B cell (primary cell): ENCODE measurements around the gene NR6A1. TPM values are rescaled to one million over a fixed set of nuclear protein-coding genes. Genes with fewer than 3 reads are reported as not detected.

Experiments used
- ATAC-seq: fragments of 200-7000 bp; cut with Tn5 transposase; one replicate; pipeline ENCODE4 v1.10.0; 2021; ENCODE audit warnings: low read depth, mild to moderate bottlenecking, moderate number of reproducible peaks, moderate library complexity
- CTCF ChIA-PET: fragments of 350-600 bp; sonication (Branson Sonifier 250); formaldehyde crosslinking; loops from one replicate; lab custom pipeline; 2021; ENCODE audit warnings: antibody characterized with exemption, inconsistent platforms; lab: Charles Lee
- POLR2A ChIA-PET: fragments of 350-600 bp; sonication (Branson Sonifier 250); formaldehyde crosslinking; loops from one replicate; lab custom pipeline; 2021; ENCODE audit warnings: antibody characterized with exemption; lab: Charles Lee
- DNase-seq: peaks from one replicate; pipeline ENCODE4 v3.0.0; 2013
- H2AFZ ChIP-seq: 2 replicates; pipeline ENCODE4 v1.6.1; 2012; ENCODE audit warnings: mild to moderate bottlenecking, low read depth, low read length; ENCODE audit not compliant: insufficient read depth, poor library complexity, severe bottlenecking
- H3K27ac ChIP-seq, 2 donors: 1 replicate in 1 of 2; 2 replicates in 1 of 2; pipeline ENCODE4 v1.5.1; 2012 to 2013; ENCODE audit warnings: low read length in 2 of 2, mild to moderate bottlenecking in 2 of 2, moderate library complexity in 1 of 2
- H3K27me3 ChIP-seq, 4 experiments: fragments of 200-600 bp in 1 of 4; sonication (generic) in 1 of 4; replicated peaks in 1 of 4; 1 replicate in 2 of 4; 2 replicates in 2 of 4; pipeline versions ENCODE4 v1.6.1 to v1.7.0; 2013 to 2016; ENCODE audit warnings: low read length in 3 of 4, mild to moderate bottlenecking in 2 of 4, mixed read lengths in 1 of 4, moderate library complexity in 1 of 4; ENCODE audit not compliant: insufficient read depth in 4 of 4, control insufficient read depth in 3 of 4; ENCODE audit errors: control extremely low read depth in 1 of 4
- H3K36me3 ChIP-seq, 2 experiments: replicated peaks in 1 of 2; 1 replicate in 1 of 2; 2 replicates in 1 of 2; pipeline versions ENCODE4 v1.6.1 to v1.7.1; 2013; ENCODE audit warnings: low read length in 1 of 2; ENCODE audit not compliant: insufficient read depth in 2 of 2, control insufficient read depth in 1 of 2; ENCODE audit errors: control extremely low read depth in 1 of 2, extremely low read depth in 1 of 2
- H3K4me1 ChIP-seq, 2 donors: fragments of 200-600 bp in 1 of 2; sonication (generic) in 1 of 2; 1 replicate in 1 of 2; 2 replicates in 1 of 2; pipeline versions ENCODE4 v1.5.1 to v1.6.1; 2013 to 2017; ENCODE audit warnings: low read length in 2 of 2; ENCODE audit not compliant: control insufficient read depth in 2 of 2, insufficient read depth in 2 of 2
- H3K4me2 ChIP-seq: replicated peaks from 2 replicates; pipeline ENCODE3; 2012; ENCODE audit warnings: mild to moderate bottlenecking, low read depth, low read length; ENCODE audit not compliant: poor library complexity, severe bottlenecking
- H3K4me3 ChIP-seq, 5 experiments: fragments of 200-600 bp in 1 of 5; sonication (generic) in 1 of 5; 1 replicate in 3 of 5; 2 replicates in 2 of 5; pipeline versions ENCODE4 v1.5.1 to v1.7.0; 2011 to 2016; ENCODE audit warnings: low read length in 4 of 5, mild to moderate bottlenecking in 4 of 5, low read depth in 2 of 5, control low read depth in 1 of 5, moderate library complexity in 1 of 5; ENCODE audit not compliant: insufficient read depth in 1 of 5; ENCODE audit errors: control extremely low read depth in 1 of 5, extremely low read depth in 1 of 5
- H3K79me2 ChIP-seq: fragments of 200-600 bp; sonication (generic); one replicate; pipeline ENCODE4 v1.6.0; 2016; ENCODE audit warnings: low read length; ENCODE audit not compliant: control insufficient read depth, insufficient read depth
- H3K9ac ChIP-seq: fragments of 200-600 bp; sonication (generic); 2 replicates; pipeline ENCODE4 v1.6.1; 2017; ENCODE audit warnings: mild to moderate bottlenecking, low read length, moderate library complexity
- H3K9me3 ChIP-seq, 3 donors: one replicate each; pipeline versions ENCODE4 v1.6.1 to v1.7.1; 2013; ENCODE audit warnings: low read length in 2 of 3; ENCODE audit not compliant: control insufficient read depth in 2 of 3, insufficient read depth in 1 of 3; ENCODE audit errors: control extremely low read depth in 1 of 3
- H4K20me1 ChIP-seq: 2 replicates; pipeline ENCODE4 v1.6.0; 2012; ENCODE audit warnings: mild to moderate bottlenecking, low read length; ENCODE audit not compliant: insufficient read depth, control insufficient read depth, poor library complexity, severe bottlenecking
- H3K27ac Mint-ChIP-seq: one replicate; pipeline ENCODE4 v1.8.0; 2021; ENCODE audit warnings: mixed read lengths
- H3K27me3 Mint-ChIP-seq: one replicate; pipeline ENCODE4 v1.8.0; 2021; ENCODE audit warnings: mixed read lengths
- H3K4me1 Mint-ChIP-seq: one replicate; pipeline ENCODE4 v1.8.0; 2021; ENCODE audit warnings: mixed read lengths
- H3K4me3 Mint-ChIP-seq: one replicate; pipeline ENCODE4 v1.8.0; 2021; ENCODE audit warnings: mixed read lengths
- H3K9me3 Mint-ChIP-seq: one replicate; pipeline ENCODE4 v1.8.0; 2022; ENCODE audit warnings: mixed read lengths; ENCODE audit not compliant: insufficient read depth
- CTCF ChIP-seq: fragments of 200-600 bp; IDR thresholded peaks from one replicate; pipeline ENCODE4 v1.8.0; 2022; ENCODE audit warnings: antibody characterized with exemption, mild to moderate bottlenecking
- EZH2 ChIP-seq: IDR thresholded peaks from 2 replicates; pipeline ENCODE4 v1.6.1; 2012; ENCODE audit warnings: borderline replicate concordance, low read depth, mild to moderate bottlenecking, moderate library complexity, low read length; ENCODE audit not compliant: insufficient read depth, poor library complexity, severe bottlenecking
- WGBS: methylation state at CpG from one replicate; pipeline ENCODE4 v1.1.5; 2013; ENCODE audit warnings: missing lambda C conversion rate; ENCODE audit not compliant: insufficient coverage; 5-methylcytosine and 5-hydroxymethylcytosine counted together
- intact Hi-C: fragments of 100-400 bp; cut with micrococcal nuclease; formaldehyde crosslinking; loops from one replicate; pipeline ENCODE4 v1.10.0; 2022
- polyA plus RNA-seq: library from polyadenylated mRNA; depleted of rRNA; stranded (reverse); fragments of >200 nt; gene quantifications from 2 replicates; pipeline ENCODE4 v1.2.3, GENCODE V29; 2012
- total RNA-seq, 2 donors: library from RNA; stranded (reverse); fragments of 120-200 nt in 1 of 2; gene quantifications; 1 replicate in 1 of 2; 2 replicates in 1 of 2; pipeline versions ENCODE4 v1.2.3 to v1.2.4, GENCODE V29; 2013 to 2022

The NR6A1 gene
- total and polyA plus RNA-seq, 2 donors (not counting 1 experiment from before 2014, with no cell fraction given) = 0.09 to 0.67 TPM

- Histone ChIP-seq H3K4me2 (no peak overlapping the region), H3K9ac (no peak overlapping the region), H3K27ac (no peak overlapping the region), H3K9me3 (no peaks in the 10 kb centered on the region), H3K4me3 (no peak overlapping the region), H2AFZ (no peak overlapping the region), H3K27me3 (no peaks in the 10 kb centered on the region), H3K79me2 (no peaks in the 10 kb centered on the region), H3K4me1 (no peaks in the 10 kb centered on the region), H4K20me1 (no peaks in the 10 kb centered on the region), H3K36me3 (peaks cover 0 to 3% of the 10 kb centered on the region in 2 experiments)
- Mint-ChIP-seq H3K9me3 (no peaks in the 10 kb centered on the region), H3K4me1 (no peaks in the 10 kb centered on the region), H3K27ac (no peak overlapping the region), H3K4me3 (no peak overlapping the region), H3K27me3 (no peaks in the 10 kb centered on the region)
- DNase-seq (no peak), ATAC-seq (no peak)
- no CpG with 5 or more reads among the region's 1 CpG for WGBS
- no peak for TF ChIP-seq EZH2
- TF ChIP-seq CTCF = no peak
- intact Hi-C loops = no loop called here
- POLR2A ChIA-PET = interaction anchor here (0.7 kb wide), 1 partner anchor 692 kb away, joined by 3 read pairs; no protein-coding TSS in a partner anchor
- CTCF ChIA-PET = interaction anchor here (0.7 to 1.1 kb wide), 2 partner anchors 10 to 29 kb away, joined by 3 read pairs; no protein-coding TSS in a partner anchor
These were observed 91.1 kb downstream of the NR6A1 start for GRCh38 chr9:124680049-124680448.

- ATAC-seq (no peak), DNase-seq (no peak)
- ChIA-PET CTCF (interaction anchor here (1.9 kb wide), 1 partner anchor 59 kb away, joined by 5 read pairs; no protein-coding TSS in a partner anchor), POLR2A (no interaction called here)
- Histone ChIP-seq H3K27me3 (no peaks in the 10 kb centered on the region), H3K36me3 (peaks cover 0 to 3% of the 10 kb centered on the region in 2 experiments), H3K4me1 (no peaks in the 10 kb centered on the region), H3K4me3 (no peak overlapping the region), H4K20me1 (no peaks in the 10 kb centered on the region), H3K9me3 (no peaks in the 10 kb centered on the region), H3K27ac (no peak overlapping the region), H3K4me2 (no peak overlapping the region), H3K79me2 (no peaks in the 10 kb centered on the region), H3K9ac (no peak overlapping the region), H2AFZ (no peak overlapping the region)
- Mint-ChIP-seq H3K9me3 (no peaks in the 10 kb centered on the region), H3K27ac (no peak overlapping the region), H3K4me3 (no peak overlapping the region), H3K27me3 (no peaks in the 10 kb centered on the region), H3K4me1 (no peaks in the 10 kb centered on the region)
- intact Hi-C loops = no loop called here
- WGBS = no CpG with 5 or more reads among the region's 2 CpGs
- TF ChIP-seq EZH2 (no peak), CTCF (no peak)
These were observed 95.0 kb downstream of the NR6A1 start for GRCh38 chr9:124676159-124676551.
